Measurements from ENCODE around the gene PELO. TPM values are rescaled to one million over a fixed set of nuclear protein-coding genes. Genes with fewer than 3 reads are reported as not detected.
A peak's percentile ranks its signal among the peaks of the same experiment; 100 is the strongest.

The PELO gene
- total and polyA plus RNA-seq, 9 of the 15 experiments (the other 6 are each of a cell fraction or from before 2014, with no cell fraction given) = 5.8 to 14.6 (median 9.6) TPM

DNA sequence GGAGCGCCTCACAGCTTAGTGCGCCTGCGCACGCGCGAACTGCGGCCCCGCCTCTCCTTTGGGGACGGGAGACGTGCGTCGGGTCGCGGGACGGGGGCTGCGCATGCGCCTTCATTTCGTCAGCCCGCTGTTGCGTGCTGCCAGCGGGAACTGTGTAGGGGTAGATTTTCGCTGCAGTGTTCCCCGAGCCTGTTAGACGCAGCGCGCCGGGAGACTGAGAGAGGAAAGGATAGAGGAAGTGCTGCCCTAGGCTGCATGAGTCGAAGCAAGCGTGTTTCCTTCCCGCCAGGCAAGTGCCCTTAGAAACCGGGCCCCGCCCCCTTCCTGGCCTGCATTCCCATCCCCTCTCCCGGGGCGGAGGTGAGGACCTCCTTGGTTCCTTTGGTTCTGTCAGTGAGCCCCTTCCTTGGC is 12.3 kb downstream of the PELO start (continued):
- TF ChIP-seq MECOM (CRISPR knock-in tag; IDR thresholded peaks at IDR 0.05) (no peak), ZNF639 (CRISPR knock-in tag; conservative IDR thresholded peaks at IDR 0.05 in 1 of 2, IDR thresholded peaks at IDR 0.05 in 1 of 2) (no peak), TFE3 (CRISPR knock-in tag; IDR thresholded peaks at IDR 0.05) (no peak), HMBOX1 (IDR thresholded peaks at IDR 0.05) (no peak; the same call in 1 of the 2 replicates), ZEB2 (IDR thresholded peaks at IDR 0.05) (no peak), SAP30 (IDR thresholded peaks at IDR 0.05; ENCODE audit: borderline replicate concordance, insufficient read depth, low read depth, low read length, poor library complexity, severe bottlenecking) (no peak), NUFIP1 (IDR thresholded peaks at IDR 0.05; ENCODE audit: partially characterized antibody) (no peak), ZNF354B (CRISPR knock-in tag; IDR thresholded peaks at IDR 0.05) (no peak), CREM (IDR thresholded peaks at IDR 0.05; ENCODE audit: low read depth) (peak; percentile 54; the same call in 1 of the 2 replicates), ZMIZ1 (IDR thresholded peaks at IDR 0.05; ENCODE audit: low read depth in 2 of 2, low read length in 2 of 2) (no peak), BHLHE40 (IDR thresholded peaks at IDR 0.05; ENCODE audit: low read length) (no peak), PML (IDR thresholded peaks at IDR 0.05; ENCODE audit: low read length) (0 out of 2 replicates have a peak, but pooled peaks have one; percentile 33), RAD21 (CRISPR knock-in tag; conservative IDR thresholded peaks at IDR 0.05 in 1 of 2, IDR thresholded peaks at IDR 0.05 in 1 of 2) (no peak), ZNF57 (CRISPR knock-in tag; IDR thresholded peaks at IDR 0.05) (no peak), ZNF143 (CRISPR knock-in tag; IDR thresholded peaks at IDR 0.05) (no peak), FOXM1 (IDR thresholded peaks at IDR 0.05; ENCODE audit: low read depth) (no peak), FOXM1 (CRISPR knock-in tag; IDR thresholded peaks at IDR 0.05; ENCODE audit: low read depth) (no peak), POLR3A (IDR thresholded peaks at IDR 0.05; ENCODE audit: borderline replicate concordance, extremely low read depth, insufficient read depth, insufficient read length) (no peak), MAFG (tag; conservative IDR thresholded peaks at IDR 0.05) (no peak), NFRKB (IDR thresholded peaks at IDR 0.05; ENCODE audit: low read depth) (no peak), PHF8 (IDR thresholded peaks at IDR 0.05; ENCODE audit: borderline replicate concordance, low read length) (peak; percentile 80)
